ENCODE data around the gene RAB11FIP4.

RAB11FIP4 gene

GRCh38 chr17:31566992-31567373, 175.5 kb downstream of the RAB11FIP4 start:
- Histone ChIP-seq H3K9me3 (ENCODE audit: control insufficient read depth, insufficient read depth, low read depth, low read length) (no peaks in the 10 kb centered on the region), H3K9ac (ENCODE audit: low read length) (no peak overlapping the region), H3K27me3 (ENCODE audit: control insufficient read depth, insufficient read depth, low read length) (no peaks in the 10 kb centered on the region), H3K36me3 (ENCODE audit: control insufficient read depth, insufficient read depth, low read length) (no peaks in the 10 kb centered on the region), H3K4me3 (ENCODE audit: low read depth, low read length) (no peak overlapping the region), H3K27ac (ENCODE audit: low read depth, low read length) (no peak overlapping the region), H3K4me1 (ENCODE audit: control insufficient read depth, insufficient read depth, low read length) (peaks cover 23% of the 10 kb centered on the region)

DNA sequence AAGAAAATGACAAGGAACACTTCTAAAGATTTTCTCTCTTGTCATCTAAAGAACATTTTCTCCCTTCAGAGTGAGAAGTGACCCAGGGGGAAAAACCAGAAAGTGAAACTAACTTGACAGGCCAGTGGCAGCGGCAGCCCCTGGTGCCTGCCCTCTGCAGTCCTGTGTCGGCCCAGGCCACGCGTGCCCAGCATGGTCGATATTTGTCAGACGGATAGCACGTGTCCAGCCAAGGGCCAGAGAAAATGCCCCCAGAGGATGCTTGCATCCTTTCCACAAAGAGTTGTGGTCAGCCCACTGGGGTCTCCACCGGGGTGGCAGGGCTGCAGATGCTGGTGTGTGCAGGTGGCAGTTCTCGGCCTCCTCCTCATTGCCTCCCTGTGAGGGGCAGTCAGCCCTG, 176.6 kb downstream of the RAB11FIP4 start:
- Histone ChIP-seq H3K27me3 (ENCODE audit: control insufficient read depth, insufficient read depth, low read length) (no peaks in the 10 kb centered on the region), H3K4me1 (ENCODE audit: control insufficient read depth, insufficient read depth, low read length) (peaks cover 22% of the 10 kb centered on the region), H3K9ac (ENCODE audit: low read length) (no peak overlapping the region), H3K4me3 (ENCODE audit: low read depth, low read length) (no peak overlapping the region), H3K27ac (ENCODE audit: low read depth, low read length) (no peak overlapping the region), H3K36me3 (ENCODE audit: control insufficient read depth, insufficient read depth, low read length) (no peaks in the 10 kb centered on the region), H3K9me3 (ENCODE audit: control insufficient read depth, insufficient read depth, low read depth, low read length) (no peaks in the 10 kb centered on the region)

- Histone ChIP-seq H3K4me1 (ENCODE audit: control insufficient read depth, insufficient read depth, low read length) (peaks cover 23% of the 10 kb centered on the region), H3K4me3 (ENCODE audit: low read depth, low read length) (no peak overlapping the region), H3K27ac (ENCODE audit: low read depth, low read length) (no peak overlapping the region), H3K36me3 (ENCODE audit: control insufficient read depth, insufficient read depth, low read length) (no peaks in the 10 kb centered on the region), H3K27me3 (ENCODE audit: control insufficient read depth, insufficient read depth, low read length) (no peaks in the 10 kb centered on the region), H3K9me3 (ENCODE audit: control insufficient read depth, insufficient read depth, low read depth, low read length) (no peaks in the 10 kb centered on the region), H3K9ac (ENCODE audit: low read length) (no peak overlapping the region)
Observed at GRCh38 chr17:31568539-31568938, 177.1 kb downstream of the RAB11FIP4 start.

GRCh38 chr17:31570231-31570630, 178.8 kb downstream of the RAB11FIP4 start:
- Histone ChIP-seq H3K4me3 (ENCODE audit: low read depth, low read length) (no peak overlapping the region), H3K9me3 (ENCODE audit: control insufficient read depth, insufficient read depth, low read depth, low read length) (no peaks in the 10 kb centered on the region), H3K27me3 (ENCODE audit: control insufficient read depth, insufficient read depth, low read length) (no peaks in the 10 kb centered on the region), H3K36me3 (ENCODE audit: control insufficient read depth, insufficient read depth, low read length) (no peaks in the 10 kb centered on the region), H3K9ac (ENCODE audit: low read length) (no peak overlapping the region), H3K27ac (ENCODE audit: low read depth, low read length) (no peak overlapping the region), H3K4me1 (ENCODE audit: control insufficient read depth, insufficient read depth, low read length) (peaks cover 22% of the 10 kb centered on the region)

DNA sequence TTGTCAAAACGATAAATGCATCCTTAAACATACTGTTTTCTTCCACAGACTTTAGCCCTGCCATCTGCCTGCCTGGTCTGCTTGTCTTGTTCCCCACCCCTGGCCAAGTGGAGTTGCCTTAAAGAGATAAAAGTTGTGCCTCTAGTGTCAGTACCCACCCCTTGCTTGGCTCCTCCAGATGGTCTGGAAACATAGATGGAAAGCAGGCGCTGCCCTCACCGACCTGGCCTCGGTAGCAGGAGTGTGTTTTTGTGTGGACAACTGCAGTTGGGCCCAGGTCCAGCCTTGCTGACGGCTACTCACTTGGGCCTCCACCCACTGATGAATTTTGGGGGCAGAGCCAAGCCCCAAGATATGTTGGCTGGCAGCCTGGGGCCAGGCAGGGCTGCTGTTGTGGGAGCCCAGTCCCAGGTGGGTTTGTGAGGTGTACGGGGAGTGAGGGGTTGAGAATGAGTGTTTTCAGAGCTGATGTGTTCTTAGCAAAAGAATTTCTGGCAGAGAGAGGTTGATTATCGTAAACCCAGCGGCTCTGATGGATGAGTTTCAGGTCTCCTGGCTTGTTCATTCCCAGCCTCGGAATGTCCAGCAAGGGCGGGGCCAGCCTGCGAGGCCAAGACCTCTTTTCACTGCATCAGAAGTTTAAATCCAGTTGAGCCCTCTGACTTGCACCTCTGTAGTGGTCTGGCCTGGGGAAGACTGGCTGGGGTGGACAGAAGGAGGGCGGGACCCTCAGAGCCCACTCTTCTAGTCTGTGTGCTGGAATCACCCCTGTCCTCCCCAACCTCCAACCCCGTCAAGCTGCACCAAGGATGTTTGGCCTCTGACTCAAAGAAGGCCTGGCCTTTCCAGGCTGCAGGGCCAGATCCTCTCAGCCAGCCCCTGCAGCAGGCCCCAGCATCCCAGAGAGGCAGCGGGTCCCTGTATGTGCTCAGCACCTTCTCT, 179.7 kb downstream of the RAB11FIP4 start:
- H3K27ac ChIP-seq (ENCODE audit: low read depth, low read length) = no peak overlapping the region
- H3K4me3 ChIP-seq (ENCODE audit: low read depth, low read length) = no peak overlapping the region
- no peaks in the 10 kb centered on the region for H3K27me3 ChIP-seq (ENCODE audit: control insufficient read depth, insufficient read depth, low read length)
- H3K9ac ChIP-seq (ENCODE audit: low read length) = no peak overlapping the region
- no peaks in the 10 kb centered on the region for H3K9me3 ChIP-seq (ENCODE audit: control insufficient read depth, insufficient read depth, low read depth, low read length)
- peaks cover 16% of the 10 kb centered on the region for H3K4me1 ChIP-seq (ENCODE audit: control insufficient read depth, insufficient read depth, low read length)
- H3K36me3 ChIP-seq (ENCODE audit: control insufficient read depth, insufficient read depth, low read length) = no peaks in the 10 kb centered on the region

DNA sequence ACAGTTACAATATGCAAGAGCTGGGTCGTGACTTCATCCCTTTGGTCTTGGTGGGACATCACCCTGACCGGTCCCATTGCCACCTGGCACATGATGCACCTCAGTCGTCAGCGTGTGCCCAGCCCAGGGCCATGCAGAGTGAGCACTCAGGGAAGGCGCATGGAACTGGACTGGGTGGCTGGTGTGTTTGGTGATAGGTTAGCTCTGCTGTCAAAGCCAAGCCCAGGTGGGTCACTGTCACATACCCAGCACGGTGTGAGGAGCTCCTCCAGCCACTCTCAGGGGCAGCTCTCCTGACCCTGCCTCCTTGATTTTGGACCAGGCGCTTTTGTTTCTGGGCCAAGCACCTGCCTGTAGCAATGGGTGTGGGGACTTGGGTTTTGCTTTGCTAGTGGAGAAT, 180.9 kb downstream of the RAB11FIP4 start:
- no peaks in the 10 kb centered on the region for H3K9me3 ChIP-seq (ENCODE audit: control insufficient read depth, insufficient read depth, low read depth, low read length)
- no peak overlapping the region for H3K27ac ChIP-seq (ENCODE audit: low read depth, low read length)
- no peak overlapping the region for H3K4me3 ChIP-seq (ENCODE audit: low read depth, low read length)
- H3K36me3 ChIP-seq (ENCODE audit: control insufficient read depth, insufficient read depth, low read length) = no peaks in the 10 kb centered on the region
- H3K4me1 ChIP-seq (ENCODE audit: control insufficient read depth, insufficient read depth, low read length) = peaks cover 16% of the 10 kb centered on the region
- no peaks in the 10 kb centered on the region for H3K27me3 ChIP-seq (ENCODE audit: control insufficient read depth, insufficient read depth, low read length)
- H3K9ac ChIP-seq (ENCODE audit: low read length) = no peak overlapping the region

GRCh38 chr17:31573047-31573446, 181.6 kb downstream of the RAB11FIP4 start:
- Histone ChIP-seq H3K9ac (ENCODE audit: low read length) (no peak overlapping the region), H3K27me3 (ENCODE audit: control insufficient read depth, insufficient read depth, low read length) (no peaks in the 10 kb centered on the region), H3K9me3 (ENCODE audit: control insufficient read depth, insufficient read depth, low read depth, low read length) (no peaks in the 10 kb centered on the region), H3K4me3 (ENCODE audit: low read depth, low read length) (no peak overlapping the region), H3K27ac (ENCODE audit: low read depth, low read length) (no peak overlapping the region), H3K4me1 (ENCODE audit: control insufficient read depth, insufficient read depth, low read length) (peaks cover 16% of the 10 kb centered on the region), H3K36me3 (ENCODE audit: control insufficient read depth, insufficient read depth, low read length) (no peaks in the 10 kb centered on the region)

DNA sequence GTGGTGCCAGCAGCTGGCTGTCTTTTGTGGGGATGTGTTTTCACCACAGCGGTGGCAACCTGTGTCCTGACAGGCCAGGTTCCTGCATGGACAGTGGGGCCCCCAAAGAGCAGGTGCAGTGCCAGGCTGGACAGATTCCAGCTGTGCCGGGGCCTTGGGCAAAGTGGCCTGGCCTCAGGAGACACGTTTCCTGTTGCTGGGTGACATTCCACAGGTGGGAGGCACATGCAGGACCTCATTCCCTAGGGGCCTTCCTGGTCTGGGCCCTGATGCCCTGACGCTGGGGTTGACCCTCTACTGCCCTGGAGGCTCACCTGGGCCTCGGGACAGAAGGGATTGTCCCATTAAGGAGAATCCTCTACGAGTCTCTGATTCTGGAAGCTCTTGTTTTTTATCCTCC, 182.4 kb downstream of the RAB11FIP4 start:
- no peak overlapping the region for H3K4me3 ChIP-seq (ENCODE audit: low read depth, low read length)
- H3K4me1 ChIP-seq (ENCODE audit: control insufficient read depth, insufficient read depth, low read length) = peaks cover 16% of the 10 kb centered on the region
- H3K27ac ChIP-seq (ENCODE audit: low read depth, low read length) = no peak overlapping the region
- H3K27me3 ChIP-seq (ENCODE audit: control insufficient read depth, insufficient read depth, low read length) = no peaks in the 10 kb centered on the region
- H3K9me3 ChIP-seq (ENCODE audit: control insufficient read depth, insufficient read depth, low read depth, low read length) = no peaks in the 10 kb centered on the region
- H3K9ac ChIP-seq (ENCODE audit: low read length) = no peak overlapping the region
- H3K36me3 ChIP-seq (ENCODE audit: control insufficient read depth, insufficient read depth, low read length) = no peaks in the 10 kb centered on the region

GRCh38 chr17:31574458-31574857, 183.0 kb downstream of the RAB11FIP4 start:
- Histone ChIP-seq H3K9me3 (ENCODE audit: control insufficient read depth, insufficient read depth, low read depth, low read length) (no peaks in the 10 kb centered on the region), H3K9ac (ENCODE audit: low read length) (no peak overlapping the region), H3K27ac (ENCODE audit: low read depth, low read length) (no peak overlapping the region), H3K4me1 (ENCODE audit: control insufficient read depth, insufficient read depth, low read length) (peaks cover 16% of the 10 kb centered on the region), H3K4me3 (ENCODE audit: low read depth, low read length) (no peak overlapping the region), H3K36me3 (ENCODE audit: control insufficient read depth, insufficient read depth, low read length) (no peaks in the 10 kb centered on the region), H3K27me3 (ENCODE audit: control insufficient read depth, insufficient read depth, low read length) (no peaks in the 10 kb centered on the region)

- Histone ChIP-seq H3K27ac (ENCODE audit: low read depth, low read length) (no peak overlapping the region), H3K9ac (ENCODE audit: low read length) (no peak overlapping the region), H3K4me1 (ENCODE audit: control insufficient read depth, insufficient read depth, low read length) (peaks cover 16% of the 10 kb centered on the region), H3K27me3 (ENCODE audit: control insufficient read depth, insufficient read depth, low read length) (no peaks in the 10 kb centered on the region), H3K4me3 (ENCODE audit: low read depth, low read length) (no peak overlapping the region), H3K36me3 (ENCODE audit: control insufficient read depth, insufficient read depth, low read length) (no peaks in the 10 kb centered on the region), H3K9me3 (ENCODE audit: control insufficient read depth, insufficient read depth, low read depth, low read length) (no peaks in the 10 kb centered on the region)
Observed at GRCh38 chr17:31575043-31575442, 183.6 kb downstream of the RAB11FIP4 start.

DNA sequence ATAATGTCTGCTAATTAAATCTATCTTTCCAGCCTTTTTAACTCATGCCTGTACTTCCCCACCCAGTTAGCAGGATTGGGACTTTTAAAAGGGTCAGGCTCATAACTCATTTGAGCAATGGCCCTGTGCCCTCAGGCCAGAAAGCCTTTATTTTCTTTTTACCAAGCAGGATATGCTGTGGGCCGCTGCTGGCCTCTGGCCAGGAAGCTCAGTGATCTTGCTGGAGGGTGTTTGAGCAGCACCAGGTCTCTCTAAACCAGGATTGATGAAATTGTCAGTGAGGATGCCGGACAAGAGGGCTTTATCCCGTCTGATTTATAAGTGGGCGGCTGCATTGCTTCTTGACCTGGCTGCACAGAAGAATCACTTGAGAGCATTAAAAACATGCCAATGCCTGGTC, 187.8 kb downstream of the RAB11FIP4 start:
- Histone ChIP-seq H3K9me3 (ENCODE audit: control insufficient read depth, insufficient read depth, low read depth, low read length) (no peaks in the 10 kb centered on the region), H3K27ac (ENCODE audit: low read depth, low read length) (no peak overlapping the region), H3K27me3 (ENCODE audit: control insufficient read depth, insufficient read depth, low read length) (no peaks in the 10 kb centered on the region), H3K4me3 (ENCODE audit: low read depth, low read length) (no peak overlapping the region), H3K9ac (ENCODE audit: low read length) (no peak overlapping the region), H3K4me1 (ENCODE audit: control insufficient read depth, insufficient read depth, low read length) (0 out of 2 replicates have a peak, but pooled peaks cover 2% of the 10 kb centered on the region), H3K36me3 (ENCODE audit: control insufficient read depth, insufficient read depth, low read length) (no peaks in the 10 kb centered on the region)
